ENCODE results near the gene FASTK. TPM values are rescaled to one million over a fixed set of nuclear protein-coding genes. Genes with fewer than 3 reads are reported as not detected.

FASTK gene
- total RNA-seq, 1 donor from 2014 or later: 56.1 TPM

DNA sequence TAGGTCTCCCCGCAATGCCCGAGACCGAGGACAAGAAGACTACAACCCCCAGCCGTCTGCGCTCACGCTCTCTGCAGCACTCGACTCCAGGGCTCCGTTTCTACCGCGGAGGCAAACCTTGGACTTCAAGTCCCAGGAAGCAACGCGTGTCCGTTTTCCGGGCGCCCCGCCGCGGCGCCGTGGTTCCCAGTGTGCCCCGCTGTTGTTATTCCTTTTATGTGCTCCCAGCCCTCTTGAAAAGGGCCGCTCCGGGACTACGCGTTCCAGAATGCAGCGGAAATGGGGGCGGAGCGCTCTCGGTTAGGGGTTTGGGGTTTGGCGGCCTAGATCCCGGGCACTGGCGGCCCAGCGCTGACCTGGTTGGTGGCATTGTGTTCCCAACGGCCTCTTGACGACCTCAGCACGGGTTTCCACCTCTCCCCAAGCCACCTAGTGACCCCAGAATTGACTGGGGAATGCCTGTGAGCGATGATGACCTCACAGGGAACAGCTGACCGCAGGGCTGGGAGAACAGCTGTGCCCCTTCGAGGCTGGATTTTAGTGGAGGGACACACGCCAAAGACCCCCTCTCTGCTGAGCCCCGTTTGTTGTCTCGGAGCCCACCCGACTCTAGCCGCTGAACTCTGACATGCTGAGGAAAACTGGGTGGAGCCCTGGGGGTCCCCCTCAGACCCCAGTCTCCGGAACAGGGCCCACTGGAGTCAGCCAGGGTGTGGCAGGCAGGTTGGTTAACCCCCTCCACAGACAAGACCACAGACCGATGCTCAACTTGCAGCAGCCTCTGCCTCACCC lies 22.4 kb downstream of the FASTK start:
- H3K27ac ChIP-seq (ENCODE audit: low read depth, low read length): peak overlapping the region; percentile 93
- no peak for FAIRE-seq

DNA sequence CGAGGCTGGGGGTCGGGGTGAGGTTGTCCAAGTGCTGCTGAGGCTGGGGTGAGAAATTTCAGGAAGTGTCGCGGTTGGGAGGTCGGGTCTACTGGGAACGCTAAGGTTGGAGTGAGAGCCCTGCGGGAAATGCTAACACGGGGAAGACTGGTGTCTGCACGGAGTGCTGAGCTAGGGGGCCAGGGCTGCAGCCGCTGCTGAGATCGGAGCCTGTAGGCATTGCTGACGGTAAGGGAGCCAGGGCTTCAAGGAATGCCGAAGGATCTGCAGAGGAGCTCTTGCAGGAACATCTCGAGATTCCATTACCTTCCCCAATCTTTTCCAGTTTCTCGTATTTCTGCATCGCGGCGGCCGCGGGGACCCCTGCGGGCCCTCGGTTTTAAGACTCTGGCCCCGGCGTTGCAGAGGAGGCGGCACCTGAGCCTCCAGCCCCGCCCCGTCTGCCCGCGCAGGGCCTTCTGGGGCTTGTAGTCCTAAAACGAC lies 23.1 kb downstream of the FASTK start, which contains the start of gene CDK5:
Gene CDK5, minus strand, starts transcription at position 392 of the 483 bp plus-strand sequence. Its CDS starts 49 bp downstream, at position 343.
- Histone ChIP-seq H3K27me3 (ENCODE audit: insufficient read depth, low read length) (no peaks in the 10 kb centered on the region), H4K20me1 (ENCODE audit: insufficient read depth, low read length) (peaks cover 34% of the 10 kb centered on the region), H3K9me3 (ENCODE audit: insufficient read depth, low read depth, low read length) (no peaks in the 10 kb centered on the region), H3K27ac (ENCODE audit: low read depth, low read length) (peak within 1 kb of the TSS; percentile 93), H2AFZ (ENCODE audit: low read depth, low read length) (peak within 1 kb of the TSS; percentile 83), H3K4me3 (ENCODE audit: insufficient read depth, low read depth, low read length) (peak within 1 kb of the TSS; percentile 80), H3K4me1 (ENCODE audit: insufficient read depth, low read length) (peaks cover 43% of the 10 kb centered on the region), H3K9ac (ENCODE audit: low read length) (peak within 1 kb of the TSS; percentile 81), H3K79me2 (ENCODE audit: insufficient read depth, low read length) (peaks cover 29% of the 10 kb centered on the region), H3K4me2 (ENCODE audit: low read length) (peak within 1 kb of the TSS; percentile 91), H3K36me3 (ENCODE audit: insufficient read depth, low read length) (no peaks in the 10 kb centered on the region)
- peak within 1 kb of the TSS; percentile 94 for H3K4me3 Mint-ChIP-seq (ENCODE audit: unreplicated experiment)
- H3K27me3 Mint-ChIP-seq (ENCODE audit: low read depth, unreplicated experiment): peaks cover 8% of the 10 kb centered on the region
- peaks cover 14% of the 10 kb centered on the region for H3K36me3 Mint-ChIP-seq (ENCODE audit: low read depth, unreplicated experiment)
- no peak for DNase-seq (ENCODE audit: low read depth)
- peak within 1 kb of the TSS; percentile 97 for H3K27ac Mint-ChIP-seq (ENCODE audit: unreplicated experiment)
- peaks cover 30% of the 10 kb centered on the region for H3K4me1 Mint-ChIP-seq (ENCODE audit: low read depth, unreplicated experiment)
- no peak for FAIRE-seq
- H3K9me3 Mint-ChIP-seq (ENCODE audit: unreplicated experiment): peaks cover 1% of the 10 kb centered on the region
- no peak for TF ChIP-seq EZH2 (IDR thresholded peaks at IDR 0.05; ENCODE audit: insufficient read depth, low read length)
- TF ChIP-seq CTCF (IDR thresholded peaks at IDR 0.05; ENCODE audit: insufficient read depth, low read depth, low read length): no peak

More for the DNA sequence above, 22.4 kb downstream of the FASTK start:
- Histone ChIP-seq H3K36me3 (ENCODE audit: insufficient read depth, low read length) (no peaks in the 10 kb centered on the region), H4K20me1 (ENCODE audit: insufficient read depth, low read length) (peaks cover 36% of the 10 kb centered on the region), H3K4me3 (ENCODE audit: insufficient read depth, low read depth, low read length) (peak overlapping the region; percentile 80), H3K9ac (ENCODE audit: low read length) (peak overlapping the region; percentile 81), H3K9me3 (ENCODE audit: insufficient read depth, low read depth, low read length) (no peaks in the 10 kb centered on the region), H2AFZ (ENCODE audit: low read depth, low read length) (peak overlapping the region; percentile 70), H3K79me2 (ENCODE audit: insufficient read depth, low read length) (peaks cover 33% of the 10 kb centered on the region), H3K27me3 (ENCODE audit: insufficient read depth, low read length) (no peaks in the 10 kb centered on the region), H3K4me2 (ENCODE audit: low read length) (peak overlapping the region; percentile 91), H3K4me1 (ENCODE audit: insufficient read depth, low read length) (peaks cover 47% of the 10 kb centered on the region)
- Mint-ChIP-seq H3K27me3 (ENCODE audit: low read depth, unreplicated experiment) (peaks cover 4% of the 10 kb centered on the region), H3K27ac (ENCODE audit: unreplicated experiment) (peak overlapping the region; percentile 97), H3K4me1 (ENCODE audit: low read depth, unreplicated experiment) (peaks cover 30% of the 10 kb centered on the region), H3K36me3 (ENCODE audit: low read depth, unreplicated experiment) (peaks cover 11% of the 10 kb centered on the region), H3K9me3 (ENCODE audit: unreplicated experiment) (peaks cover 1% of the 10 kb centered on the region), H3K4me3 (ENCODE audit: unreplicated experiment) (peak overlapping the region; percentile 94)
- peak; percentile 99 for DNase-seq (ENCODE audit: low read depth)
- TF ChIP-seq EZH2 (IDR thresholded peaks at IDR 0.05; ENCODE audit: insufficient read depth, low read length): no peak
- no peak for TF ChIP-seq CTCF (IDR thresholded peaks at IDR 0.05; ENCODE audit: insufficient read depth, low read depth, low read length)

Measured in astrocyte (in vitro differentiated cells and primary cell).